GM21360 (cell line): ENCODE results near the gene CLDN34.
A peak's percentile ranks its signal among the peaks of the same experiment; 100 is the strongest.

Experiments
- ATAC-seq: cut with Tn5 transposase; IDR thresholded peaks from one replicate; pipeline ENCODE4 v1.9.1; 2021; ENCODE audit warnings: mild to moderate bottlenecking, moderate library complexity; ENCODE audit not compliant: unreplicated experiment

The CLDN34 gene

GRCh38 chrX:10015355-10015722 is 48.2 kb downstream of the CLDN34 start:
- ATAC-seq, result peak; percentile 35

GRCh38 chrX:10015723-10016518 is 48.8 kb downstream of the CLDN34 start:
- ATAC-seq, result no peak

GRCh38 chrX:10016519-10017132 is 49.5 kb downstream of the CLDN34 start:
- no peak for ATAC-seq

GRCh38 chrX:10017872-10018271 is 50.7 kb downstream of the CLDN34 start:
- ATAC-seq, result no peak
